ENCODE measurements around the gene GRB7. TPM values are rescaled to one million over a fixed set of nuclear protein-coding genes. Genes with fewer than 3 reads are reported as not detected.
"Not testable (repeated sequence)": the region's sequence is repeated elsewhere in the genome, so short reads cannot be mapped to it uniquely, and the experiment has no call there.

The GRB7 gene
- 10 to 100 TPM; 18.2 to 27.7 TPM for total RNA-seq
- long read RNA-seq, partial matches to known transcripts, result 3 of 6 reads
- long read RNA-seq, other reads (novel, unspliced or antisense), result 2 of 6 reads

DNA sequence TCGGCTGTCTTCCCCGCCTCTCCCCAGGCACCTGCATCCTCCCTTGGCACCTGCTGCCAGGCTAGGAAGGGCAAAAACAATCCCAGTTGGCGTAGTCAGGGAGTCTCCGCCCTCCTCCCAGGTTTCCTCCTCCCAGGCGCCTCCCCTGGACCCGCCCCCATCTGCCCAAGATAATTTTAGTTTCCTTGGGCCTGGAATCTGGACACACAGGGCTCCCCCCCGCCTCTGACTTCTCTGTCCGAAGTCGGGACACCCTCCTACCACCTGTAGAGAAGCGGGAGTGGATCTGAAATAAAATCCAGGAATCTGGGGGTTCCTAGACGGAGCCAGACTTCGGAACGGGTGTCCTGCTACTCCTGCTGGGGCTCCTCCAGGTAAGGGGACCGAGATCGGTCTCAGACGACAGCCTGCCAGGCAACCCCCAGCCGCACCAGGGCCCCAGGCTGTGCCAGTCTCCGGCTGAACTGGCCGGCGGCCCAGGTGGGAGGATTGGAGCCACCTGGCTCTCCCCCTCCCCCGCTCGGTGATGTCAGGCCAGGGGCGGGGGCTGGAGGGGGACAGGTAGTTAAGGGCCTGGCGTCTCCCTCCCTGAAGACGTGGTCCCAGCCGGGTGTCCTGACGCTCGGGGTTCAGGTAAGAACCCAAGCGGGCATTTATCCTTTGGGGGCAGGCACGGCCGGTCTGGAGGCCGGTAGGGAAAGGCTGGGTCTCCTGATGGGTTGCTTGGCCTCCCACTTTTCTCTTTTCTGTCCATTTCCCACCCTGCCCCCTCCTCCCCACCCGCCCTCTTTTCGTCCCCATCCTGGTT, at the start of gene GRB7:
TSS of gene GRB7 (plus strand) at position 179 of the 808 bp plus-strand sequence. CDS start 4,364 bp downstream, outside the sequence.
- intact Hi-C loops (cut with DNase I, micrococcal nuclease), result no loop called here
- DNase-seq (peak; percentile 88 to 90), ATAC-seq (peak; percentile 70)

DNA sequence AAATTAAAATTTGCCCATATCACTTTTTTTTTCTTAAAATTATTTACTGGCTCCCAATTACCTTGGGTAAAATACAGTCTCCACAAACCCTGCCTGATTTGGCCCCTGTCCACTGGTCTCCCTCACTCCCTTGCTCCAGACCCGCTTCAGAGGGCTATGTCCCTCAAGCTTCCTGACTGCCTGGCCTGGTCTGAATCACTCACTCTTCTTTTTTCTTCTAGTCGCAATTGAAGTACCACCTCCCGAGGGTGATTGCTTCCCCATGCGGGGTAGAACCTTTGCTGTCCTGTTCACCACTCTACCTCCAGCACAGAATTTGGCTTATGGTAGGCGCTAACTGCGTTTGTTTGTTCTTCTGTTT, 49.3 kb upstream of the GRB7 start:
- intact Hi-C loops (cut with DNase I, micrococcal nuclease), result no loop called here
- DNase-seq (no peak), ATAC-seq (peak; percentile 32)

DNA sequence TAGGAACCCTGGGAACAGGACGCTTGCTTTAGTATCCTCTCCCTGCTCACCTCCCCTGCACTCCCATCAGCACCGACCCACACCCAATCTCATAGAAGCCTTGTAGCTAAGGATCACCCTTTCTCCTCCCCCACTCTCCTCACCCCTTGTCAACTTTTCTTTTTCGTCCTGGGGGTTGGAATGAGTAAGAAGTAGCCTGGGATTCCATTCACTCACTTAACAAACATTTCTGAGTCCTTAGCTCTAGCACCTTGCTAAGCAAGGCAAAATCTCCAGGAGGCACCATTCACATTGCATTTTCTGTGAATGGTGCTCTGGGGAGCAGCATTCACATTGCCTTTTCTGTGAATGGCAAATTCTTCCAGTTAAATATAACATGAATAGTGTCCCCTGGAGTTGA, 48.8 kb upstream of the GRB7 start:
- DNase-seq, result no peak
- intact Hi-C loops (cut with DNase I, micrococcal nuclease), result no loop called here
- no peak for ATAC-seq

DNA sequence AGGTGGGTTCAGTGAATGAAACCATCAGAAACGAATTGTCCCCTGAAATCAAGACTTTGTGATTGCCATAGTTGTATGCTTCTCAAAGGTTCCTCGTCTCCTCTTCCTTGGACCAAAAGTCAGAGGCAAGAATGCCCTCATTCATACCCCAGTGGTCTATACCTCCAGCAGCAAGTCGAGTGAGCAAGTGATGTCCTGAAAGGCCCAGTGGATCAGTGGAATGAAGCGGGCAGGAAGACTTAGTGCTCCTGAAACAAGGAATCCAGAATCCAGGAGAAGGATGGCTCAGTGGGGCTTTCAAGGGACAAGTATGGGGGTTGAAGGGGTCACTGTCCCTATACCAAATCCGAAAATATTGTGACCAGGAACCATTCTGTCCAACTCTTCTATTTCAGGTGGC, 43.1 kb upstream of the GRB7 start:
- no peak for DNase-seq
- no peak for ATAC-seq
- intact Hi-C loops (cut with DNase I, micrococcal nuclease), result no loop called here

DNA sequence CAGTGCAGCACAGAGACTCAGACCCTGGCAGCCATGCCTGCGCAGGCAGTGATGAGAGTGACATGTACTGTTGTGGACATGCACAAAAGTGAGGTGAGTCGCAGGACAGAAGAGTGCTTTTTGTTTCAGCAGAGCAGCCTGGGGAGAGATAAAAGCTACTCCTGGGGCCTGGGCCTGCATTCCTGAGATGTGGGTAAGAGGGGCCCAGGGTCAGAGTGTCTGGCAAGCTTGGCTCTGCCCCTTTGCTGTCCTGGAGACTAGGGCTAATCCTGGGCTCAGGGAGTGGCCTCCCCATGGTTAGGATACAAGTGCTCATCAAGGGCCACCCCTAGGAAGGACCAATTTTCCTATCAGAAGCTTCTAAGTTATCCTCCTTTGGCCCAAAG, 42.7 kb upstream of the GRB7 start:
- intact Hi-C loops (cut with DNase I, micrococcal nuclease), result no loop called here
- DNase-seq, result no peak
- ATAC-seq, result no peak

DNA sequence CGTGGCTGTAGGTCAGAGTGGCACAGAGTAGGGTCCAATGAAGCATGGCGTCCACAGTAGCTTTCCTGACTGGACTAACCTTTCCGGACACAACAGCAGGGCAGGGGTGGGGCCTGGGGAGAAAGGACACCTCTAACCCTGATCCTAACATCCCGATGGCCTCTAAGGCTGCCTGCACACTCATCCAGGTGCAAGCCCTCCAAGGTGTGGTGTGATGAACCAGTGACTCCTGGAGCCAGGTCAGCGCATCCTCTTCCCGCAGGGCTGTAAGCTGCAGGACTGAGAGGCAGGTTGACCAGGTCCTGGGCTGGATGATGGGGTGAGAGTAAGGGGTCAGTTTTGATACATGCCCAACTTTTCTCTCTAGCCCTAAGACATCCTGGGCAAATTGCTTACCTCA, 41.0 kb upstream of the GRB7 start:
- DNase-seq, result no peak
- ATAC-seq, result no peak
- intact Hi-C loops (cut with DNase I, micrococcal nuclease), result no loop called here

DNA sequence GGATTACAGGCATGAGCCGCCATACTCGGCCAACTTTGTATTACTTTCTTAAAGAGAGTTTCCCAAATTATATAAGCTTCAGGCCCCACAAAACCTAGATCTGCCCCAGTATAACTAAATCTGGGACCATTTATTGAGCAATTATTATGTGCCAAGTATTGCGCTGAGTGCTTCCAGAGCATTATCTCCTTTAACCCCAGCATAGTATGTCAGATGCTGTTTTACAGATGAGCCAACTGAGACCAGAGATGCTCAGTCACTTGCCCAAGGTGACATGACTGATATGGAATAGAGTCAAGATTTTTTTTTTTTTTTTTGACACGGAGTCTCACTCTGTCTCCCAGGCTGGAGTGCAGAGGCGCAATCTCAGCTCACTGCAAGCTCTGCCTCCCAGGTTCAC, 39.8 kb upstream of the GRB7 start:
- ATAC-seq, result no peak
- DNase-seq, result no peak
- intact Hi-C loops (cut with DNase I, micrococcal nuclease), result no loop called here

DNA sequence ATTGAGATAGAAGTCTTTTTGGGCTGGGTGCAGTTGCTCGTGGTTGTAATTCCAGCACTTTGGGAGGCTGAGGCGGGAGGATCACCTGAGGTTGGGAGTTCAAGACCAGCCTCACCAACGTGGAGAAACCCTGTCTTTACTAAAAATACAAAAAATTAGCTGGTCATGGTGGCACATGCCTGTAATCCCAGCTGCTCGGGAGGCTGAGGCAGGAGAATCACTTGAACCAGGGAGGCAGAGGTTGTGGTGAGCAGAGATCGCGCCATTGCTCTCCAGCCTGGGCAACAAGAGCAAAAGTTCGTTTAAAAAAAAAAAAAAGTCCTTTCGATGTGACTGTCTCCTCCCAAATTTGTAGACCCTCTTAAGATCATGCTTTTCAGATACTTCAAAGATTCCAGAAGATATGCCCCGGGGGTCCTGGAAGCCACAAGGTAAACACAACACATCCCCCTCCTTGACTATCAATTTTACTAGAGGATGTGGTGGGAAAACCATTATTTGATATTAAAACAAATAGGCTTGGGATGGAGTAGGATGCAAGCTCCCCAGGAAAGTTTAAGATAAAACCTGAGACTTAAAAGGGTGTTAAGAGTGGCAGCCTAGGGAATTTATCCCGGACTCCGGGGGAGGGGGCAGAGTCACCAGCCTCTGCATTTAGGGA, 38.5 kb upstream of the GRB7 start:
- ATAC-seq; DNase-seq; intact Hi-C loops (cut with DNase I, micrococcal nuclease): not testable (repeated sequence)

DNA sequence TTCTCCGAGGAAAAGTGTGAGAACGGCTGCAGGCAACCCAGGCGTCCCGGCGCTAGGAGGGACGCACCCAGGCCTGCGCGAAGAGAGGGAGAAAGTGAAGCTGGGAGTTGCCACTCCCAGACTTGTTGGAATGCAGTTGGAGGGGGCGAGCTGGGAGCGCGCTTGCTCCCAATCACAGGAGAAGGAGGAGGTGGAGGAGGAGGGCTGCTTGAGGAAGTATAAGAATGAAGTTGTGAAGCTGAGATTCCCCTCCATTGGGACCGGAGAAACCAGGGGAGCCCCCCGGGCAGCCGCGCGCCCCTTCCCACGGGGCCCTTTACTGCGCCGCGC, 38.0 kb upstream of the GRB7 start, which contains the start of gene ERBB2:
TSS of gene ERBB2 (plus strand) at position 247 of the 330 bp plus-strand sequence. CDS start 175 bp downstream, outside the sequence.
- DNase-seq (peak; percentile 81 to 88), ATAC-seq (peak; percentile 72)
- intact Hi-C loops (cut with DNase I, micrococcal nuclease), result no loop called here

DNA sequence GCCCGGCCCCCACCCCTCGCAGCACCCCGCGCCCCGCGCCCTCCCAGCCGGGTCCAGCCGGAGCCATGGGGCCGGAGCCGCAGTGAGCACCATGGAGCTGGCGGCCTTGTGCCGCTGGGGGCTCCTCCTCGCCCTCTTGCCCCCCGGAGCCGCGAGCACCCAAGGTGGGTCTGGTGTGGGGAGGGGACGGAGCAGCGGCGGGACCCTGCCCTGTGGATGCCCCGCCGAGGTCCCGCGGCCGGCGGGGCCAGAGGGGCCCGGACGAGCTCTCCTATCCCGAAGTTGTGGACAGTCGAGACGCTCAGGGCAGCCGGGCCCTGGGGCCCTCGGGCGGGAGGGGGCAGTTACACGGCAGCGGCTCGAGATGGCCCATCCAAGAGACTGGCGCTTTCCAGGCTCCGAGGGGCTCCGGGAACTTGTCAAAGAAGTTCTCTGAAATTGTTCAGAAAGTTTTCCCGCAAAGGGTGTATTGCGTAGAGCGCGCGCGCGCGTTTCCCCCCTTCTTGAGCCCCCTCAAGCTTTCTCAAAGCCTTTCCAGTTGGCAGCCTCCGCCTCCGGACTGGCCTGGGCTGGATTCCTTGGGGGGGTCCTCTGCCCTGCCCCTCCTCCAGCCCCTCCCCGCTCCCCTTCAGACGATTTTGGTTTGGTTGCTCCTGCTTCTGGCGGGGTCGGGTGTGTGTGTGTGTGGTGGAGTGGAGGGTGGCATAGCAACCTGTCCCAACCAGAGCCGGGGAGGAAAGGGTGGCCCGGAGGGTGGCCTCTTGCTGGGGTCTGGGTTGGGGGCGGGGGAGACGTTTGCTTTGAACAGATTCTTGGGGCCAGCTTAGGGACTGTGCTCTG, 37.4 kb upstream of the GRB7 start:
- intact Hi-C loops (cut with DNase I, micrococcal nuclease), result no loop called here
- peak in 1 of 2 donors; percentile 49 for DNase-seq
- ATAC-seq, result peak; percentile 34

DNA sequence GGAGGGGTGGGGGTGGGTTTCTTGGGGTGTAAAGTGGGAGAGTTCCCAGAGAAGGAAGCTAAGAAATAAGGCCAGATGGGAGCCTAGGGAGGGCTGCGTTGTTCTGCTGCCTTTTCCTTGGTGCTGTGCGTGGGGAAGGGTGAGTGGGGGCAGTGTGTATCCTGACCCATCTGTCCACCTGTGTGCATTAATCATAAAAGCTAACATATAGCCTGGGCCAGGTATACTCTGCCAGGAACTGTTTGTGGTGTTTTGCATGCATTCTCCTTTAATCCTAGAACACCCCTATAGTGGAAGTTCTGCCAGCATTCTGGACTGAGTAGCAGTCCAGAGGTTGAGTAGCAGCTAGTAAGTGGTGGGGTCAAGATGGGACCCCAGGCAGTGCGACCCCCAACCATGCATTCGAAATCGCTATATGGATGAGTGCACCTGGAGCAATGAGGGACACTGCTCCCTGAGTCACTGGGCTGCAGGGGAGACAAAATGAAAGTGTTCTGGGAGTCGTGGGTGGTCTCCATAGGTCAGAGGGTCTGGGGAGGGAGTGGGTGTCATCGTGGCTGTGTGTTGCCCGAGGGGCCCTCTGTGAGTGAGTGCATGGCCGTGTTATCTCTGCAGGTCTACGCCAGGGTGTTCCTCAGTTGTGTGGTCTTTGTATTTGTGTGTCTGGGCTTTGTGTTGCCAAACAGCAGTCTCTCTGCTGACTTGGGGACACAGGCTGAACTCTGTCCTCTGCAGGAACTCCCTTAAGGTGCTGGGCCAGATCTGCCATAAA, 36.5 kb upstream of the GRB7 start:
- peak; percentile 78 to 88 for DNase-seq
- ATAC-seq, result peak; percentile 68
- intact Hi-C loops (cut with DNase I, micrococcal nuclease), result no loop called here

DNA sequence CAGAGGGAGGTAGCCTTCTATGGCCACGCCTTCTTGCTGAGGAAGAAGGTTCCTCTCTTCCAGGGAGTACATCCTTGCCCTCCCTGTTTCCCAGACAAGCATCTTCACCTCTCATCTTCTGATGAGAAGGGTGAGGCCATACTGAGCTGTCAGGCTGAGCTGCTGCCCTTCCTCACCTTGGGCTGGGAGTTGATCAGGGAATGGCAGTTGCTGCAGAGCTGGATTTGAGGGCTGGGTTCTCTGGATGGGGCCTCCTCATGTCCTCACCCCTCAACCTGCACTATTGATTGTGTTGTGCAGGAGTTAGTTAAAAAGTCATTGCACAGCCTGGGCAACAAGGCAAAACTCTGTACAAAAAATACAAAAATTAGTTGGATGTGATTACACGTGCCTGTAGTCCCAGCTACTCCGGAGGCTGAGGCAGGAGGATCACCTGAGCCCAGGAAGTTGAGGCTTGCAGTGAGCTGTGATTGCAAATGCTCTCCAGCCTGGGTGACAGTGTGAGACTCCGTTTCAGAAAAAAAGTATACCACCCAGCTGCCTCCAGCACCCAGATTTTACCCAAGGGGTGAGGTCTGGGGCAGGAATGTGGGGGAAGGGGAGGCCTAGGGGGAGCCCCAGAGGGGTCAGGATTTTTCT, 35.8 kb upstream of the GRB7 start:
- ATAC-seq (no peak), DNase-seq (no peak)
- intact Hi-C loops (cut with DNase I, micrococcal nuclease), result no loop called here

DNA sequence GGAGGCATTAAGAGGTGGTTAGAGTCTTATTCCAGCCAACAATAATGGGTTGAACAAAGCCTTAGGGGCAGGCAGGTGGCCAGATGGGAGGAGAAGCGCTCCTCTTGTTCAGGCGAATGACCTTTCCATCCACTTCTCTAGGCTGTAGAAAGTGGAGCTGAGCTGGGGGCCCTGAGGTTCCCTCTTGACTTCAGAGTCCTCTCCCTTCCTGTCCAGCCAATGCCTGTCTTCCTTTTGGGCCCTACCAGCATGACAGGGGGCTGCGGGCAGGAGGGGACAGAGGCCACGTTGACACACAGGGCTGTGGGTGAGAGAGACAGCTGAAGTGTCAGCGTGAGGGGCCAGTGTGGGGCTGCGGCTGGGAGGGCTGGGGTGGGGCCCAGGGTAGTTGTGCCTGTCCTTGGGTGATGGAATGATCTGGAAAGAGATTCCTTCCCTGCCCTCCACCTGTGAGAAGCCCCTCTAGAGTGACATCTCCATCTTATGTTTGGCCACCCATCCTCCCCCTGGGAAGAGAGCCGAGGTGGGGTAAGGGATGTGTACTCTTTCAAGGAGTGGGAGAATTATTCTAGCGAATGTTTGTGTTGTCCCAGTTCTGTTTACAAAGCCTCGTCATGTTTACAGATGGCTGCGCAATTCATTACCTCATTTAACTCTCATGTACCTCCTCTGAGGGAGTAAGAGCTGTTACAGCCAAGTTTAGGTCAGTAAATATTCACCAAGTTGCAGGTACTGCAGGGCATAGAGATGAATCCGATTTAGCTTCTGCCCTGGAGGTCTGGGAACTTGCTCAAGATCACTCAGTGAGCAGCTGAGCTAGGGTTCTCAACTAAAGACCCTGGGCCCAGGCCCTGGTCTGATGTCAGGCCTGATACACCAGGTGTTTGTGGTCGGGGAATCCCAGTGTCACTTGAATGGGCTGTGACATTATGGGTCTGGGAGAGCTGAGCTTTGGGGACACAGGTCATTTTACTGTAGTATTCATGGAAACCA, 34.5 kb upstream of the GRB7 start:
- intact Hi-C loops (cut with DNase I, micrococcal nuclease), result no loop called here
- DNase-seq (no peak), ATAC-seq (no peak)

DNA sequence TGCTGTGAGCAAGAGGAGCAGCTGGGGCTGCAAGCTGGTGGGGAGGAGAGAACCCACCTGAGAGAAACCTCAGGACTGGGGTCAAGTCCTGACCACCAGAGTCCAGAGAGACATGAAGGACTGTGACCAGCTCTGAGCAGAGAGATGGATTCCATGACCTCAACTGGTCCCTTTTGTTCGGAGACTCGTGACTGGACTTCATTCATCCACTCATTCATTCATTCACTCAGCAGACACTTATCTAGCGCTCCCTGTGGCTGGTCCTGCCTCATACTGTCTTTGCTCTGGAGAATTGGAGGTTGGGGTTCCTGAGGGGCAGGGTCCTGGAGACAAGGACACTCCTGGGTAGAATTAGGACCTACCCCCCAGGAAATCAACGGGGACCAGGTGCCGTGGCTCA, 33.8 kb upstream of the GRB7 start:
- ATAC-seq, result no peak
- intact Hi-C loops (cut with DNase I, micrococcal nuclease), result no loop called here
- no peak for DNase-seq

DNA sequence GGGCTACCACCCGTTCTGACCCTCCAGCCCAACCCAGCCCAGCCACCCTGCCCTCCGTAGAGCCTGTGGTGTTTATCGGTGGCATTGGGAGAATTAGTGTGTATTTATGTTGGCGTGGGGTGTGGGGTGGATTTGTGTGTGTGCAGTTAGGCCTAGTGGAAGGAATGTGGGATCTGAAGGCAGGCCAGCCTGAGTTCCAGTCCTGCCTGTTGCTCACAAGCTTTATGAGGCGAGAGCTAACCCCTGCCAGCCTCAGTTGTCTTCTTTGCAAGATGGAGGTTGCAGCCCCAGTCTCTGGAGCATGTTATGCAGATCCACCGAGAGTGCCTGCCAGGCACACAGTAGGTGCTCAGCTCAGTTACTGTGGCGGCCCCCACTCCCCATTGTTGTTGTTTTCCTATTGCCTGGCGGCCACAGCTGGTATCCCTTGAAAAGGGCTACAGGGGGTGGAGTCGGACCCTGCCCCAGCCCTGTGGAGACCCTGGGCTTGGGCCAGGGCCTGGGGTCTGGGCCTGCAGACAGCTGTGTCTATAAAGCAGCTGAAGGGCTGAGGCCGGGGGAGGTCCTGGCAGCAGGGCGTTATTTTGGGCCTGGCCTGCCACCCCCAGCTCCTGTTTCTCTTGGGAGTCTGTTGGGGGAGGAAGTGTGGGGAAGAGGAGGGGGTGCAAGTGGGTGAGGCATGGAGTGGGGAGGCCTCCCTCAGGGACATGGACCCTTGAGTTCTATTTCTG, 32.8 kb upstream of the GRB7 start:
- intact Hi-C loops (cut with DNase I, micrococcal nuclease), result no loop called here
- ATAC-seq, result no peak
- DNase-seq, result no peak

DNA sequence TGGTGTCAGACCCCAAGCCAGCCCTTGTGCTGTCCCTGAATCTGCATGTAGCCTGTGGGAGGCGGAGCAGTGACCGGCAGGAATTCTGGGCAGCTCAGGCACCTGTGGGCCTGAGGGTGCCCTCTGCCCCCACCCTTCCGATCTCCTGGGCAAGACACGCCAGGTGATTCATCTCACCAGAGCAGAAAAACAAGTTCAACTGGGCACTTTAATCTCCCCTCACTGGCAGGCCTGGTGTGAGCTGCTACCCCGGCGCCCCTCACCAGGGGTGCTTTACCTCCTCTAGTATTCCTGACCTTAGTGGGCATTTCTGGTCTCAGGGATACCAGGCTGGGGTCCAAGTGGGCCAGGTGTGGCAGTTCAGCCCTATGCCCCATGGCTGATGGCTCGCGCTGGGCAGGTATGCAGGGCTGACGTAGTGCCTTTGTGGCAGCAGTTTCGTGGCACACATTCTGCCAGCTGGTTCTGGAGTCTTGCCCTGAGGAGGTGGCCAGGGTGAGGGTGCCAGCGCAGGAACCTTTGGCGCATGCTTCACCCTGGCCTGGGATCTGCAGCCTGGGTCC, 31.9 kb upstream of the GRB7 start:
- ATAC-seq (peak; percentile 62), DNase-seq (peak; percentile 66 to 85)
- intact Hi-C loops (cut with DNase I, micrococcal nuclease), result no loop called here
